Mesenchymal stem cell (in vitro differentiated cells and primary cell): ENCODE measurements around the gene ZNF547.

Experiments
- DNase-seq: peaks from one replicate; pipeline ENCODE4 v3.0.0-alpha.2; 2013
- H2AFZ ChIP-seq: one replicate; pipeline ENCODE4 v1.6.1; 2013; ENCODE audit warnings: low read depth, mild to moderate bottlenecking, control low read depth, inconsistent platforms, low read length, moderate library complexity
- H2AK5ac ChIP-seq: 2 replicates; pipeline ENCODE4 v1.6.1; 2013; ENCODE audit warnings: low read length, moderate library complexity, mild to moderate bottlenecking, inconsistent platforms; ENCODE audit not compliant: severe bottlenecking
- H2BK120ac ChIP-seq: one replicate; pipeline ENCODE4 v1.6.1; 2013; ENCODE audit warnings: low read depth, mild to moderate bottlenecking, inconsistent platforms, low read length, moderate library complexity
- H2BK12ac ChIP-seq, 2 experiments: one replicate each; pipeline ENCODE4 v1.6.1; 2013; ENCODE audit warnings: inconsistent platforms in 2 of 2, low read length in 2 of 2, mild to moderate bottlenecking in 2 of 2, moderate library complexity in 2 of 2, control low read depth in 1 of 2
- H2BK15ac ChIP-seq: one replicate; pipeline ENCODE4 v1.6.1; 2013; ENCODE audit warnings: mild to moderate bottlenecking, low read depth, inconsistent platforms; ENCODE audit not compliant: poor library complexity, severe bottlenecking
- H2BK5ac ChIP-seq: 2 replicates; pipeline ENCODE4 v1.6.1; 2013; ENCODE audit warnings: low read depth, mild to moderate bottlenecking, low read length, control low read depth, inconsistent platforms; ENCODE audit not compliant: poor library complexity, severe bottlenecking
- H3K14ac ChIP-seq, 2 experiments: one replicate each; pipeline ENCODE4 v1.6.1; 2013; ENCODE audit warnings: inconsistent platforms in 2 of 2, low read length in 2 of 2, control low read depth in 1 of 2, mild to moderate bottlenecking in 1 of 2, moderate library complexity in 1 of 2
- H3K18ac ChIP-seq, 2 experiments: one replicate each; pipeline ENCODE4 v1.6.1; 2013; ENCODE audit warnings: inconsistent platforms in 2 of 2, low read length in 2 of 2, control low read depth in 1 of 2, low read depth in 1 of 2, mild to moderate bottlenecking in 1 of 2
- H3K23ac ChIP-seq, 2 experiments: one replicate each; pipeline ENCODE4 v1.6.1; 2013; ENCODE audit warnings: inconsistent platforms in 2 of 2, low read length in 2 of 2, mild to moderate bottlenecking in 2 of 2, moderate library complexity in 2 of 2, control low read depth in 1 of 2
- H3K27ac ChIP-seq: 2 replicates; pipeline ENCODE4 v1.5.1; 2013; ENCODE audit warnings: mild to moderate bottlenecking, moderate library complexity, low read length, control low read depth, inconsistent platforms; ENCODE audit not compliant: poor library complexity, severe bottlenecking
- H3K27me3 ChIP-seq, 2 experiments: 2 replicates each; pipeline versions ENCODE4 v1.6.1 to v1.7.0; 2013; ENCODE audit warnings: low read length in 2 of 2, mild to moderate bottlenecking in 2 of 2, moderate library complexity in 2 of 2, control low read depth in 1 of 2, inconsistent platforms in 1 of 2; ENCODE audit not compliant: control insufficient read depth in 1 of 2, insufficient read depth in 1 of 2
- H3K36me3 ChIP-seq, 2 experiments: 2 replicates each; pipeline versions ENCODE4 v1.6.1 to v1.7.0; 2013; ENCODE audit warnings: low read length in 2 of 2, control low read depth in 1 of 2, inconsistent platforms in 1 of 2, low read depth in 1 of 2, mild to moderate bottlenecking in 1 of 2; ENCODE audit not compliant: insufficient read depth in 2 of 2, control insufficient read depth in 1 of 2
- H3K4ac ChIP-seq, 2 experiments: one replicate each; pipeline ENCODE4 v1.6.1; 2013; ENCODE audit warnings: inconsistent platforms in 2 of 2, low read length in 2 of 2, mild to moderate bottlenecking in 2 of 2, moderate library complexity in 2 of 2, control low read depth in 1 of 2, low read depth in 1 of 2
- H3K4me1 ChIP-seq: 2 replicates; pipeline ENCODE4 v1.6.1; 2013; ENCODE audit warnings: low read depth, low read length, control low read depth; ENCODE audit not compliant: control insufficient read depth, insufficient read depth
- H3K4me2 ChIP-seq: 2 replicates; pipeline ENCODE4 v1.6.1; 2013; ENCODE audit warnings: low read length, mild to moderate bottlenecking, inconsistent platforms; ENCODE audit not compliant: poor library complexity, severe bottlenecking
- H3K4me3 ChIP-seq, 2 experiments: 2 replicates each; pipeline versions ENCODE4 v1.5.1 to v1.7.0; 2013; ENCODE audit warnings: low read length in 2 of 2, mild to moderate bottlenecking in 2 of 2, control low read depth in 1 of 2, low read depth in 1 of 2; ENCODE audit not compliant: insufficient read depth in 1 of 2
- H3K79me1 ChIP-seq: replicated peaks from 2 replicates; pipeline ENCODE4 v1.6.1; 2013; ENCODE audit warnings: mild to moderate bottlenecking, control low read depth, low read length, inconsistent platforms; ENCODE audit not compliant: poor library complexity, severe bottlenecking
- H3K9ac ChIP-seq: 2 replicates; pipeline ENCODE4 v1.7.0; 2013; ENCODE audit warnings: mild to moderate bottlenecking, low read length, moderate library complexity
- H3K9me3 ChIP-seq: 2 replicates; pipeline ENCODE4 v1.7.0; 2013; ENCODE audit warnings: mild to moderate bottlenecking, low read length; ENCODE audit not compliant: control insufficient read depth
- H4K8ac ChIP-seq: one replicate; pipeline ENCODE4 v1.6.1; 2013; ENCODE audit warnings: inconsistent platforms, mild to moderate bottlenecking, low read length, moderate library complexity
- H4K91ac ChIP-seq: one replicate; pipeline ENCODE4 v1.6.1; 2013; ENCODE audit warnings: mild to moderate bottlenecking, low read length, inconsistent platforms
- WGBS: methylation state at CpG from one replicate; pipeline ENCODE4 v1.1.7; 2013; ENCODE audit warnings: mixed read lengths; 5-methylcytosine and 5-hydroxymethylcytosine counted together

ZNF547 gene

DNA sequence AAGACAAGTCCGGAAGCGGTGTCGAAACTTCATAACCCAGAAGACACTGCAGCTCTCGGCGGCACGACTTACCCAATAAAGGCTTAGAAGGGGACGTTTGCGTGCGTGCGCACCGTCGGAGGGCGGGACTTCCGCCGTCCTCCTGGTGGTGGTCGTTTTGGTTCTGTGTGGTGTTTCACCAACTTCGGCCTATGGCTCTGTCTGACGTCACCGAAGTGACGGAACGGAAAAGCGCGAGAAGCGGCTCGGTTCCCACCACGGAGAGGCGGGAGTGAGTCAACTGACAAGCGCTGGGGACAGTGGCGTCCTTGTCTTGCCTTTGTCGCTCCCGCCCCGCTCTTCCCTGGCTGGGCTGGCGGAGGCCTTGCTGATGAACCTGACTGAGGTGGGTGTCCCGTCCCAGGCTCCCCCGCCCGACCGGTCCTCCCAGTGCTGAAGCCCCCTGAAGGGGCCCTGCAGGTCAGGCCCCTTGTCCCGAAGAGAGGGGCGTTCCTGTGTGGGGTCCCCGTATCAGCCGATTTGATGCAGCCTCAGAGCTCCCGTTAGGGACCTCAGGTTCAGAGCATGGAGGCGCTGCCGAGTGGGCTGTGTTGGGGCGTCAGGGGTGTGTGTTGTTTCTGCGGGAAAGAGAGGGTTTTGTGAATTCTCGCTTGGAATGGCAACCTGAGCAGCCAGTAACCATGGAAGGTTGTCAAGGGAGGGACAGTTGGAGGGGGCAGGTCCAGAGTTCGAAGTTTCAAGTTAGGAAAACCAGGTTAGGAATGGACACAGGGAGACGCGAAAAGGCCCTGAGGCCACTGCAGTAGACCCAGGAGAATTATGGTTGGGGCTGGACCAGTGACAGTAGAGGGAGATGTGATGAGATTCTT lies 26.6 kb downstream of the ZNF547 start, which contains the start of gene ZNF548:
Gene ZNF548 (plus strand): TSS at position 125 of the 869 bp plus-strand sequence. CDS start 246 bp downstream, at position 371.
- H3K27ac ChIP-seq, result peak within 1 kb of the TSS; percentile 41
- H3K18ac ChIP-seq, result peak within 1 kb of the TSS; percentile 41 to 44

DNA sequence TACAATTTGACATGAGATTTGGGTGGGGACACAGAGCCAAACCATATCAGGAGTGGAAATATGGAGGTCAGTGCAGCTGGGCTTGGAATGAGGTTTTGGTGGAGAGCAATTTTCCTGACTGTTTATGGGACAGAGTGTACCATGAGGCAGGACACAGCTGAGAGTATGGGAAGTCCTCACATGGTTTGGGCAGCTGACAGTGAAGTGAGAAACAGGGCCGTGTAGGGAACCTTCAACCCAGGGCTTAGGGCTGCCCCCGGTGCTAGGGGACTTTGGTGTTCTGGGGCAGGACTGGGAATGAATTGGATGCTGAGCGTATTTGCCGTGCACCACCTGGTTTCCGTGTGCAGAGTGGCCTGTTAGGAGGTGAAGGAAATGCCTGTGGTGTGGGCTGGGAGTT lies 32.4 kb downstream of the ZNF547 start:
- H3K27ac ChIP-seq, result no peak overlapping the region
- WGBS, result over 99% methylated on average over 5 of the region's 5 CpGs

More for the DNA sequence above, 26.6 kb downstream of the ZNF547 start, which contains the start of gene ZNF548:
- peak within 1 kb of the TSS; percentile 93 for H2AFZ ChIP-seq
- H2BK120ac ChIP-seq, result no peak within 1 kb of the TSS
- H3K23ac ChIP-seq, result peak within 1 kb of the TSS in 1 of 2 experiments; percentile 14
- H2BK5ac ChIP-seq, result no peak within 1 kb of the TSS
- peak within 1 kb of the TSS; percentile 35 for H4K91ac ChIP-seq
- H3K4me1 ChIP-seq, result peaks cover 2% of the 10 kb centered on the region
- H3K9ac ChIP-seq, result peak within 1 kb of the TSS; percentile 96
- peak within 1 kb of the TSS in 1 of 2 experiments; percentile 30 for H3K14ac ChIP-seq
- H3K9me3 ChIP-seq, result peaks cover 3% of the 10 kb centered on the region
- no peaks in the 10 kb centered on the region for H3K27me3 ChIP-seq
- peak within 1 kb of the TSS; percentile 49 for H2BK15ac ChIP-seq
- peak within 1 kb of the TSS; percentile 36 for H2AK5ac ChIP-seq
- H2BK12ac ChIP-seq, result no peak within 1 kb of the TSS
- peak within 1 kb of the TSS; percentile 78 for H4K8ac ChIP-seq
- H3K4ac ChIP-seq, result peak within 1 kb of the TSS; percentile 19 to 79
- H3K4me3 ChIP-seq, result peak within 1 kb of the TSS; percentile 84 to 91
- peaks cover 11 to 18% of the 10 kb centered on the region in 2 experiments for H3K36me3 ChIP-seq
- peak within 1 kb of the TSS; percentile 74 for H3K4me2 ChIP-seq
- H3K79me1 ChIP-seq, result peaks cover 13% of the 10 kb centered on the region
- peak; percentile 100 for DNase-seq
- under 1% methylated on average over 48 of the region's 50 CpGs for WGBS

DNA sequence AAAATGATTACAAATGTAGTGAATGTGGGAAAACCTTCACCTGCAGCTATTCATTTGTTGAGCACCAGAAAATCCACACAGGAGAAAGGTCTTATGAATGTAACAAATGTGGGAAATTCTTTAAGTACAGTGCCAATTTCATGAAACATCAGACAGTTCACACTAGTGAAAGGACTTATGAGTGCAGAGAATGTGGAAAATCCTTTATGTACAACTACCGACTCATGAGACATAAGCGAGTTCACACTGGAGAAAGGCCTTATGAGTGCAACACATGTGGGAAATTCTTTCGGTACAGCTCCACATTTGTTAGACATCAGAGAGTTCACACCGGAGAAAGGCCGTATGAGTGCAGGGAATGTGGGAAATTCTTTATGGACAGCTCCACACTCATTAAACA lies 35.5 kb downstream of the ZNF547 start:
- Histone ChIP-seq H2BK5ac (no peak overlapping the region), H3K9ac (no peak overlapping the region), H2BK120ac (no peak overlapping the region), H4K8ac (no peak overlapping the region), H3K9me3 (peaks cover 42% of the 10 kb centered on the region), H3K79me1 (peaks cover 43% of the 10 kb centered on the region), H3K23ac (no peak overlapping the region), H4K91ac (no peak overlapping the region), H3K27ac (no peak overlapping the region), H3K4me1 (no peaks in the 10 kb centered on the region), H3K27me3 (no peaks in the 10 kb centered on the region), H2AK5ac (no peak overlapping the region), H3K4me2 (no peak overlapping the region), H2AFZ (no peak overlapping the region), H2BK15ac (no peak overlapping the region), H3K4ac (no peak overlapping the region), H3K18ac (no peak overlapping the region), H3K4me3 (peak overlapping the region in 1 of 2 experiments; percentile 35), H2BK12ac (no peak overlapping the region), H3K14ac (no peak overlapping the region), H3K36me3 (peaks cover 44 to 62% of the 10 kb centered on the region in 2 experiments)
- no peak for DNase-seq
- WGBS, result 100% methylated on average over 5 of the region's 5 CpGs

More for the DNA sequence above, 32.4 kb downstream of the ZNF547 start:
- H2BK5ac ChIP-seq, result no peak overlapping the region
- peaks cover 42% of the 10 kb centered on the region for H3K79me1 ChIP-seq
- no peak overlapping the region for H2BK15ac ChIP-seq
- H3K9ac ChIP-seq, result no peak overlapping the region
- H4K8ac ChIP-seq, result no peak overlapping the region
- no peak overlapping the region for H4K91ac ChIP-seq
- peaks cover 43 to 69% of the 10 kb centered on the region in 2 experiments for H3K36me3 ChIP-seq
- H3K9me3 ChIP-seq, result peaks cover 35% of the 10 kb centered on the region
- H2AK5ac ChIP-seq, result no peak overlapping the region
- no peak overlapping the region for H2BK12ac ChIP-seq
- H2AFZ ChIP-seq, result no peak overlapping the region
- H3K4ac ChIP-seq, result no peak overlapping the region
- H3K14ac ChIP-seq, result no peak overlapping the region
- H3K18ac ChIP-seq, result no peak overlapping the region
- no peak overlapping the region for H2BK120ac ChIP-seq
- no peak for DNase-seq
- H3K4me1 ChIP-seq, result peaks cover under 1% of the 10 kb centered on the region
- no peak overlapping the region for H3K23ac ChIP-seq
- H3K27me3 ChIP-seq, result no peaks in the 10 kb centered on the region
- H3K4me2 ChIP-seq, result no peak overlapping the region
- no peak overlapping the region for H3K4me3 ChIP-seq
